GM12872 (cell line): ENCODE measurements around the gene MMP15.

ENCODE experiments used
- CTCF ChIP-seq: IDR thresholded peaks from 3 replicates; pipeline ENCODE4 v1.5.1; 2011; ENCODE audit warnings: low read depth, mild to moderate bottlenecking, low read length, moderate library complexity; ENCODE audit not compliant: insufficient read depth

MMP15 gene

GRCh38 chr16:57998486-57998885, 27.1 kb upstream of the MMP15 start:
- no peak for TF ChIP-seq CTCF

- TF ChIP-seq CTCF, result no peak
Measured at GRCh38 chr16:57998992-57999365, 26.6 kb upstream of the MMP15 start.

- peak; percentile 25; the same call in 1 of the 3 replicates for TF ChIP-seq CTCF
Measured at GRCh38 chr16:57999366-57999970, 26.1 kb upstream of the MMP15 start.

GRCh38 chr16:57999971-58000705, 25.4 kb upstream of the MMP15 start, which contains the start of gene ZNF319:
ZNF319 (minus strand) TSS chr16:58000672; CDS start chr16:57998265, 2,407 bp downstream.
- no peak for TF ChIP-seq CTCF

- TF ChIP-seq CTCF, result peak; percentile 72
Measured at GRCh38 chr16:58000706-58001676, 24.6 kb upstream of the MMP15 start, which contains the start of gene USB1. USB1 (plus strand) TSS chr16:58001407; CDS start chr16:58001484, 77 bp downstream.

GRCh38 chr16:58001781-58002415, 23.7 kb upstream of the MMP15 start:
- TF ChIP-seq CTCF, result no peak

GRCh38 chr16:58002416-58002800, 23.1 kb upstream of the MMP15 start:
- TF ChIP-seq CTCF, result no peak
